Transverse colon (tissue), 4 donors: Measurements from ENCODE around the gene ATP9B.

Experiments used
- CTCF ChIP-seq, 5 experiments: fragments of 200-600 bp in 3 of 5; fragments of 450-650 bp in 2 of 5; sonication (generic) in 3 of 5; IDR thresholded peaks; 1 replicate in 2 of 5; 2 replicates in 3 of 5; pipeline ENCODE4 v1.5.1; 2016 to 2017; ENCODE audit warnings: antibody characterized with exemption in 5 of 5, inconsistent platforms in 3 of 5, mild to moderate bottlenecking in 2 of 5, moderate library complexity in 1 of 5
- POLR2A ChIP-seq: fragments of 450-650 bp; IDR thresholded peaks from one replicate; pipeline ENCODE4 v1.6.1; 2016; ENCODE audit warnings: antibody characterized with exemption, mild to moderate bottlenecking, moderate library complexity
- POLR2AphosphoS5 ChIP-seq, 3 donors: sonication (generic); formaldehyde crosslinking; IDR thresholded peaks; one replicate each; pipeline ENCODE4 v1.6.1; 2016; ENCODE audit warnings: antibody characterized with exemption in 3 of 3

DNA sequence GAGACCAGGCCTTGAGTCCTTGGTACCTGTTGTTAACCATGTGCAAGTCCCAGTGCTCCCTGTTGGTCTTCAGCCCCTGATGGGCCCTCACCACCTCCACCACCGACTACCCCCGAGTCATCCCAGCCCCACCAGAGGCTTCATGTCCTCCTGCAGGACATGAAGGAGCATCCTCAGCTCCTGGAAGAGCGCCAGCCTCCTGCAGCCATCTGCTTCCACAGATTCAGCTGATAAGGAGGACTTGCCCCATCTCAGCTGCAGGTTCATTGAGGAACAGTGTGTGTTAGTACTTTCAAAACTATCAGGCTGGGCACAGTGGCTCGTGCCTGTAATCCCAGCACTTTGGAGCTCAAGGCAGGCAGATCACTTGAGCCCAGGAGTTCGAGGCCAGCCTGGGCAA is 151.9 kb downstream of the ATP9B start:
- TF ChIP-seq CTCF (IDR thresholded peaks at IDR 0.05) (no peak), POLR2A (no peak), POLR2AphosphoS5 (IDR thresholded peaks at IDR 0.05) (no peak)
